GM12878 (cell line): ENCODE data around the gene NANOS1.

Experiments
- ASH2L ChIP-seq: fragments of 300-600, 200-600 bp; sonication (generic); IDR thresholded peaks from 2 replicates; pipeline ENCODE4 v1.6.1; 2017; ENCODE audit warnings: low read depth, mild to moderate bottlenecking, borderline replicate concordance
- ETV6 ChIP-seq, 2 experiments: fragments of 450-650 bp in 1 of 2; IDR thresholded peaks in 1 of 2; conservative IDR thresholded peaks in 1 of 2; 2 replicates each; pipeline ENCODE4 v1.6.1; 2014; ENCODE audit warnings: antibody characterized with exemption in 1 of 2, borderline replicate concordance in 1 of 2, low read depth in 1 of 2, mild to moderate bottlenecking in 1 of 2, moderate library complexity in 1 of 2
- MXI1 ChIP-seq: fragments of 150-350 bp; IDR thresholded peaks from 2 replicates; pipeline ENCODE4 v1.6.1; 2011; ENCODE audit warnings: low read depth, mild to moderate bottlenecking, inconsistent platforms, low read length, improper control_type of control experiment
- NBN ChIP-seq: fragments of 450-650 bp; IDR thresholded peaks from 2 replicates; pipeline ENCODE4 v1.6.1; 2016
- RAD51 ChIP-seq: fragments of 450-650 bp; IDR thresholded peaks from 2 replicates; pipeline ENCODE4 v1.6.1; 2016; ENCODE audit warnings: moderate library complexity, mild to moderate bottlenecking, inconsistent platforms
- SRF ChIP-seq, 2 experiments: IDR thresholded peaks; 2 replicates each; pipeline ENCODE4 v1.6.1; 2011; ENCODE audit warnings: low read depth in 2 of 2, low read length in 2 of 2, mild to moderate bottlenecking in 1 of 2, moderate library complexity in 1 of 2
- ZZZ3 ChIP-seq: IDR thresholded peaks from 2 replicates; pipeline ENCODE4 v1.6.1; 2011; ENCODE audit warnings: low read depth; ENCODE audit not compliant: control insufficient read depth, insufficient read length
- TF ChIP-seq, protein P1 (sequence below): IDR thresholded peaks from 2 replicates; pipeline ENCODE4 v1.6.1; 2012; ENCODE audit warnings: improper control_type of control experiment, low read depth, low read length; ENCODE audit not compliant: insufficient replicate concordance
- TF ChIP-seq, protein P2 (sequence below): IDR thresholded peaks from 2 replicates; pipeline ENCODE4 v1.6.1; 2011; ENCODE audit warnings: low read depth, mild to moderate bottlenecking, low read length, moderate library complexity, borderline replicate concordance; ENCODE audit errors: extremely low read depth
- TF ChIP-seq, protein P3 (sequence below): IDR thresholded peaks from 2 replicates; pipeline ENCODE4 v1.6.1; 2012; ENCODE audit warnings: mild to moderate bottlenecking, low read depth, low read length
- TF ChIP-seq, protein P4 (sequence below): fragments of 450-650 bp; IDR thresholded peaks from 2 replicates; pipeline ENCODE4 v1.6.1; 2017; ENCODE audit warnings: borderline replicate concordance
- TF ChIP-seq, protein P5 (sequence below): IDR thresholded peaks from 2 replicates; pipeline ENCODE4 v1.6.1; 2011; ENCODE audit warnings: borderline replicate concordance, low read depth, mild to moderate bottlenecking, moderate library complexity, low read length; ENCODE audit not compliant: insufficient read depth, poor library complexity, severe bottlenecking
- TF ChIP-seq, protein P6 (sequence below): IDR thresholded peaks from 2 replicates; pipeline ENCODE4 v1.6.1; 2012; ENCODE audit warnings: low read length, inconsistent platforms

DNA sequence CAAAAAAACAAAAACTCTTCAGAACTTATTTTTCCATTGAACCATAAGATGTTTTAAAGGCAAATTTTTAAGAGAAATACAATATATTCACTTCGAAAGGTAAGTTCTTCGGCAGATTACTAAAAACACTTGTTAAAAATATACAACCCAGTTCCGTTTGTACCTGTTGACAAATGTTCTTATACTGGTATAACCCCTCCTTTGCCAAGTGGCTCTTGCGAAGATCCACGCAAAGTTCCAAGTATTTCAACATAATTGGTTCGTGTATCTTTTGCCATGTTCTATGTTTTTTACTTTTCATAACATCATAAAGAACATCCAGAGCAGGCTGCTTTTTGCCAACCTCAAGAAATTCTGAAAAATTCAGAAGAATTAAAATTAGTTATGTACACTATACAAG is 44.1 kb downstream of the NANOS1 start:
- TF ChIP-seq, protein P1, sequence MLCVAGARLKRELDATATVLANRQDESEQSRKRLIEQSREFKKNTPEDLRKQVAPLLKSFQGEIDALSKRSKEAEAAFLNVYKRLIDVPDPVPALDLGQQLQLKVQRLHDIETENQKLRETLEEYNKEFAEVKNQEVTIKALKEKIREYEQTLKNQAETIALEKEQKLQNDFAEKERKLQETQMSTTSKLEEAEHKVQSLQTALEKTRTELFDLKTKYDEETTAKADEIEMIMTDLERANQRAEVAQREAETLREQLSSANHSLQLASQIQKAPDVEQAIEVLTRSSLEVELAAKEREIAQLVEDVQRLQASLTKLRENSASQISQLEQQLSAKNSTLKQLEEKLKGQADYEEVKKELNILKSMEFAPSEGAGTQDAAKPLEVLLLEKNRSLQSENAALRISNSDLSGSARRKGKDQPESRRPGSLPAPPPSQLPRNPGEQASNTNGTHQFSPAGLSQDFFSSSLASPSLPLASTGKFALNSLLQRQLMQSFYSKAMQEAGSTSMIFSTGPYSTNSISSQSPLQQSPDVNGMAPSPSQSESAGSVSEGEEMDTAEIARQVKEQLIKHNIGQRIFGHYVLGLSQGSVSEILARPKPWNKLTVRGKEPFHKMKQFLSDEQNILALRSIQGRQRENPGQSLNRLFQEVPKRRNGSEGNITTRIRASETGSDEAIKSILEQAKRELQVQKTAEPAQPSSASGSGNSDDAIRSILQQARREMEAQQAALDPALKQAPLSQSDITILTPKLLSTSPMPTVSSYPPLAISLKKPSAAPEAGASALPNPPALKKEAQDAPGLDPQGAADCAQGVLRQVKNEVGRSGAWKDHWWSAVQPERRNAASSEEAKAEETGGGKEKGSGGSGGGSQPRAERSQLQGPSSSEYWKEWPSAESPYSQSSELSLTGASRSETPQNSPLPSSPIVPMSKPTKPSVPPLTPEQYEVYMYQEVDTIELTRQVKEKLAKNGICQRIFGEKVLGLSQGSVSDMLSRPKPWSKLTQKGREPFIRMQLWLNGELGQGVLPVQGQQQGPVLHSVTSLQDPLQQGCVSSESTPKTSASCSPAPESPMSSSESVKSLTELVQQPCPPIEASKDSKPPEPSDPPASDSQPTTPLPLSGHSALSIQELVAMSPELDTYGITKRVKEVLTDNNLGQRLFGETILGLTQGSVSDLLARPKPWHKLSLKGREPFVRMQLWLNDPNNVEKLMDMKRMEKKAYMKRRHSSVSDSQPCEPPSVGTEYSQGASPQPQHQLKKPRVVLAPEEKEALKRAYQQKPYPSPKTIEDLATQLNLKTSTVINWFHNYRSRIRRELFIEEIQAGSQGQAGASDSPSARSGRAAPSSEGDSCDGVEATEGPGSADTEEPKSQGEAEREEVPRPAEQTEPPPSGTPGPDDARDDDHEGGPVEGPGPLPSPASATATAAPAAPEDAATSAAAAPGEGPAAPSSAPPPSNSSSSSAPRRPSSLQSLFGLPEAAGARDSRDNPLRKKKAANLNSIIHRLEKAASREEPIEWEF, result no peak
- TF ChIP-seq, protein P2, sequence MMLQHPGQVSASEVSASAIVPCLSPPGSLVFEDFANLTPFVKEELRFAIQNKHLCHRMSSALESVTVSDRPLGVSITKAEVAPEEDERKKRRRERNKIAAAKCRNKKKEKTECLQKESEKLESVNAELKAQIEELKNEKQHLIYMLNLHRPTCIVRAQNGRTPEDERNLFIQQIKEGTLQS, result no peak
- TF ChIP-seq, protein P3, sequence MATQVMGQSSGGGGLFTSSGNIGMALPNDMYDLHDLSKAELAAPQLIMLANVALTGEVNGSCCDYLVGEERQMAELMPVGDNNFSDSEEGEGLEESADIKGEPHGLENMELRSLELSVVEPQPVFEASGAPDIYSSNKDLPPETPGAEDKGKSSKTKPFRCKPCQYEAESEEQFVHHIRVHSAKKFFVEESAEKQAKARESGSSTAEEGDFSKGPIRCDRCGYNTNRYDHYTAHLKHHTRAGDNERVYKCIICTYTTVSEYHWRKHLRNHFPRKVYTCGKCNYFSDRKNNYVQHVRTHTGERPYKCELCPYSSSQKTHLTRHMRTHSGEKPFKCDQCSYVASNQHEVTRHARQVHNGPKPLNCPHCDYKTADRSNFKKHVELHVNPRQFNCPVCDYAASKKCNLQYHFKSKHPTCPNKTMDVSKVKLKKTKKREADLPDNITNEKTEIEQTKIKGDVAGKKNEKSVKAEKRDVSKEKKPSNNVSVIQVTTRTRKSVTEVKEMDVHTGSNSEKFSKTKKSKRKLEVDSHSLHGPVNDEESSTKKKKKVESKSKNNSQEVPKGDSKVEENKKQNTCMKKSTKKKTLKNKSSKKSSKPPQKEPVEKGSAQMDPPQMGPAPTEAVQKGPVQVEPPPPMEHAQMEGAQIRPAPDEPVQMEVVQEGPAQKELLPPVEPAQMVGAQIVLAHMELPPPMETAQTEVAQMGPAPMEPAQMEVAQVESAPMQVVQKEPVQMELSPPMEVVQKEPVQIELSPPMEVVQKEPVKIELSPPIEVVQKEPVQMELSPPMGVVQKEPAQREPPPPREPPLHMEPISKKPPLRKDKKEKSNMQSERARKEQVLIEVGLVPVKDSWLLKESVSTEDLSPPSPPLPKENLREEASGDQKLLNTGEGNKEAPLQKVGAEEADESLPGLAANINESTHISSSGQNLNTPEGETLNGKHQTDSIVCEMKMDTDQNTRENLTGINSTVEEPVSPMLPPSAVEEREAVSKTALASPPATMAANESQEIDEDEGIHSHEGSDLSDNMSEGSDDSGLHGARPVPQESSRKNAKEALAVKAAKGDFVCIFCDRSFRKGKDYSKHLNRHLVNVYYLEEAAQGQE, result no peak
- TF ChIP-seq ASH2L (no peak), ZZZ3 (no peak), RAD51 (no peak), MXI1 (no peak), NBN (no peak), ETV6 (conservative IDR thresholded peaks at IDR 0.05 in 1 of 2, IDR thresholded peaks at IDR 0.05 in 1 of 2; ENCODE audit: borderline replicate concordance in 1 of 2, low read depth in 1 of 2) (no peak), SRF (IDR thresholded peaks at IDR 0.05; ENCODE audit: low read depth in 2 of 2, low read length in 2 of 2) (no peak)
- TF ChIP-seq, protein P4, sequence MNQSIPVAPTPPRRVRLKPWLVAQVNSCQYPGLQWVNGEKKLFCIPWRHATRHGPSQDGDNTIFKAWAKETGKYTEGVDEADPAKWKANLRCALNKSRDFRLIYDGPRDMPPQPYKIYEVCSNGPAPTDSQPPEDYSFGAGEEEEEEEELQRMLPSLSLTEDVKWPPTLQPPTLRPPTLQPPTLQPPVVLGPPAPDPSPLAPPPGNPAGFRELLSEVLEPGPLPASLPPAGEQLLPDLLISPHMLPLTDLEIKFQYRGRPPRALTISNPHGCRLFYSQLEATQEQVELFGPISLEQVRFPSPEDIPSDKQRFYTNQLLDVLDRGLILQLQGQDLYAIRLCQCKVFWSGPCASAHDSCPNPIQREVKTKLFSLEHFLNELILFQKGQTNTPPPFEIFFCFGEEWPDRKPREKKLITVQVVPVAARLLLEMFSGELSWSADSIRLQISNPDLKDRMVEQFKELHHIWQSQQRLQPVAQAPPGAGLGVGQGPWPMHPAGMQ, result no peak
- TF ChIP-seq, protein P5, sequence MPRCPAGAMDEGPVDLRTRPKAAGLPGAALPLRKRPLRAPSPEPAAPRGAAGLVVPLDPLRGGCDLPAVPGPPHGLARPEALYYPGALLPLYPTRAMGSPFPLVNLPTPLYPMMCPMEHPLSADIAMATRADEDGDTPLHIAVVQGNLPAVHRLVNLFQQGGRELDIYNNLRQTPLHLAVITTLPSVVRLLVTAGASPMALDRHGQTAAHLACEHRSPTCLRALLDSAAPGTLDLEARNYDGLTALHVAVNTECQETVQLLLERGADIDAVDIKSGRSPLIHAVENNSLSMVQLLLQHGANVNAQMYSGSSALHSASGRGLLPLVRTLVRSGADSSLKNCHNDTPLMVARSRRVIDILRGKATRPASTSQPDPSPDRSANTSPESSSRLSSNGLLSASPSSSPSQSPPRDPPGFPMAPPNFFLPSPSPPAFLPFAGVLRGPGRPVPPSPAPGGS, result no peak
- TF ChIP-seq, protein P6, sequence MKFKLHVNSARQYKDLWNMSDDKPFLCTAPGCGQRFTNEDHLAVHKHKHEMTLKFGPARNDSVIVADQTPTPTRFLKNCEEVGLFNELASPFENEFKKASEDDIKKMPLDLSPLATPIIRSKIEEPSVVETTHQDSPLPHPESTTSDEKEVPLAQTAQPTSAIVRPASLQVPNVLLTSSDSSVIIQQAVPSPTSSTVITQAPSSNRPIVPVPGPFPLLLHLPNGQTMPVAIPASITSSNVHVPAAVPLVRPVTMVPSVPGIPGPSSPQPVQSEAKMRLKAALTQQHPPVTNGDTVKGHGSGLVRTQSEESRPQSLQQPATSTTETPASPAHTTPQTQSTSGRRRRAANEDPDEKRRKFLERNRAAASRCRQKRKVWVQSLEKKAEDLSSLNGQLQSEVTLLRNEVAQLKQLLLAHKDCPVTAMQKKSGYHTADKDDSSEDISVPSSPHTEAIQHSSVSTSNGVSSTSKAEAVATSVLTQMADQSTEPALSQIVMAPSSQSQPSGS, result no peak
